Subcutaneous adipose tissue (tissue), 4 donors: ENCODE measurements around the gene DCLK2. TPM values are rescaled to one million over a fixed set of nuclear protein-coding genes. Genes with fewer than 3 reads are reported as not detected.

ENCODE experiments used
- CTCF ChIP-seq: fragments of 450-650 bp; IDR thresholded peaks from one replicate; pipeline ENCODE4 v1.5.1; 2016; ENCODE audit warnings: low read depth, mild to moderate bottlenecking, control low read depth, antibody characterized with exemption, moderate library complexity
- total RNA-seq, 4 donors: library from RNA; depleted of rRNA; stranded (reverse); fragments of >200 nt; gene quantifications; one replicate each; pipeline ENCODE4 v1.1.0, GENCODE V29; 2016

Gene DCLK2
- total RNA-seq, 4 donors from 2014 or later = 2.4 to 6.2 (median 3.9) TPM

GRCh38 chr4:150164055-150164454 lies 85.8 kb downstream of the DCLK2 start:
- no peak for TF ChIP-seq CTCF

GRCh38 chr4:150164956-150165629 lies 86.8 kb downstream of the DCLK2 start:
- no peak for TF ChIP-seq CTCF

GRCh38 chr4:150167054-150167453 lies 88.8 kb downstream of the DCLK2 start:
- no peak for TF ChIP-seq CTCF

GRCh38 chr4:150173432-150173861 lies 95.2 kb downstream of the DCLK2 start:
- TF ChIP-seq CTCF = no peak

GRCh38 chr4:150173982-150174398 lies 95.7 kb downstream of the DCLK2 start:
- TF ChIP-seq CTCF = no peak

GRCh38 chr4:150176547-150176946 lies 98.3 kb downstream of the DCLK2 start:
- TF ChIP-seq CTCF = no peak

- TF ChIP-seq CTCF = no peak
Measured at GRCh38 chr4:150178161-150178560, 99.9 kb downstream of the DCLK2 start.
